Fibroblast of villous mesenchyme (primary cell): ENCODE measurements around the gene KCNIP1. TPM values are rescaled to one million over a fixed set of nuclear protein-coding genes. Genes with fewer than 3 reads are reported as not detected.

Source experiments
- DNase-seq: peaks from one replicate; pipeline ENCODE4 v3.0.0-alpha.2; 2010; ENCODE audit warnings: low read depth
- H3K4me3 ChIP-seq: 2 replicates; pipeline ENCODE4 v1.5.1; 2011; ENCODE audit warnings: low read depth, mild to moderate bottlenecking, low read length
- total RNA-seq: library from RNA; depleted of rRNA; stranded (reverse); fragments of >200 nt; gene quantifications from 2 replicates; pipeline ENCODE4 v1.2.3, GENCODE V29; 2012
- TF ChIP-seq, protein P1 (sequence below): IDR thresholded peaks from 2 replicates; pipeline ENCODE4 v1.5.1; 2012; ENCODE audit warnings: low read depth, mild to moderate bottlenecking, low read length; ENCODE audit not compliant: insufficient read depth

KCNIP1 gene
- total RNA-seq, 1 donor = not detected

DNA sequence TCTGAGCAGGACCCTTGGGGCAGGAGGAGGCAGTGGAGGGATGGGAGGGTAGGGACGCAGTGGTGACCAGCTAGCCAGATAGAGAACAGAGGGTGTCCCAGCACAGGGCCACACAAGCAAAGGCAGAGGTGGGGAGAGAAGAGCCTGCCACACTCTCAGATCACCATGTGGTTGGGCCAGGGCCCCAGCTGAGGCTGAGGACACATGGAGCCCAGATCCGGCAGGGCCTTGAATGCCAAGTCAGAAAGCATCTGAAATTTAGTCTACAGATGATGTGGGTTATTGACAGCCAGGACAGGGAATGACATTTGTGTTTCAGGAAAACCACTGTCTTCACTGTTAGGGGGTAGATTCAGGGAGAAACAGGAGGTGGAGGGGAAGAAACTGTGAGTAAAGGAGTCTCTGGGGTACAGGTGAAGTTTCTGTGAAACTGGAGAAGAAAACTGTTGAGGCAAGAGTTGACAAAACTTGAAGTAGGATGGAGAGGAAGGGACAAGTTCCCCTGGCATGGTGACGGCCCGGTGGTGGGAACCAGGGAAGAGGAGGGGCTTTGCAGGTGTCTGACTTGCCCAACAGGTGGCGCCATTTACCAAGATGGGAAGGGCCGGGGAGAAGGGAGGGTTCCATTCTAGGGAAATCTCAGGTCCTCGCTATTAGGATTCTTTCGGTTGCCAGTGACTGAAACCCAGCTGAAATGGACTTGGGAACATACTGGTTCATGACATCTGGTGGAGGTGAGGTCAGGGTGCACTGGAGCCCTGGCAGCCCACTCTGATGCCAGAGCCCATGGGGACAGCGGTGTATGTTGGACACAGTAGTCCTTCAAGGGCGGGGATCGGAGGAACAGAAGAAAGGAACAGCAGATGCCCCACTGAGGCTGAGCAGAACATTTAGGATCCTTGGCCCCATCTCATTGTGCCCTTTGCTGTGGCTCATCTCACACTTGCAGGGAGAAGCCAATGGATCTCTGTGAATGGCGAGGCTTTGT is 100.1 kb downstream of the KCNIP1 start:
- TF ChIP-seq, protein P1, sequence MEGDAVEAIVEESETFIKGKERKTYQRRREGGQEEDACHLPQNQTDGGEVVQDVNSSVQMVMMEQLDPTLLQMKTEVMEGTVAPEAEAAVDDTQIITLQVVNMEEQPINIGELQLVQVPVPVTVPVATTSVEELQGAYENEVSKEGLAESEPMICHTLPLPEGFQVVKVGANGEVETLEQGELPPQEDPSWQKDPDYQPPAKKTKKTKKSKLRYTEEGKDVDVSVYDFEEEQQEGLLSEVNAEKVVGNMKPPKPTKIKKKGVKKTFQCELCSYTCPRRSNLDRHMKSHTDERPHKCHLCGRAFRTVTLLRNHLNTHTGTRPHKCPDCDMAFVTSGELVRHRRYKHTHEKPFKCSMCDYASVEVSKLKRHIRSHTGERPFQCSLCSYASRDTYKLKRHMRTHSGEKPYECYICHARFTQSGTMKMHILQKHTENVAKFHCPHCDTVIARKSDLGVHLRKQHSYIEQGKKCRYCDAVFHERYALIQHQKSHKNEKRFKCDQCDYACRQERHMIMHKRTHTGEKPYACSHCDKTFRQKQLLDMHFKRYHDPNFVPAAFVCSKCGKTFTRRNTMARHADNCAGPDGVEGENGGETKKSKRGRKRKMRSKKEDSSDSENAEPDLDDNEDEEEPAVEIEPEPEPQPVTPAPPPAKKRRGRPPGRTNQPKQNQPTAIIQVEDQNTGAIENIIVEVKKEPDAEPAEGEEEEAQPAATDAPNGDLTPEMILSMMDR = peak; percentile 78

DNA sequence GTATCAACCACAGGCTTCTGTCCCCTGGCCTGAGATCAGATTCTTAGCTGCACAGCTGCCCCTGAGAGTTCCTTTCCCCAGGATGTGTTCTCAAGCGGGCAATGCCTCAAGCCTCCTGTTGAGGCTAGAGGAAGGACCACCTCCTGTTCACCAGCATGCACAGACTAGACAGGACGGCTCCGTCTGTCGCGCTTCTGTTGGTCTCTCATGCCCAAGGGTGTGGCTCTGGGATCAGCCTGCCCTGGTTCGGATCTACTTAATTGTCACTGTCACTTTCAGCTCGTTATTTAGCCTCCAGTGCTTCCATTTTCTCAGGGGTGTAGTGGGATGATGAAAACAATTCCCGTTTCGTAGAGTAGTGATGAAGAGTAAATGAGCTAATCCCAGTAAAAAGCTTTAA is 103.1 kb downstream of the KCNIP1 start:
- DNase-seq = no peak
- TF ChIP-seq, protein P1 = no peak
- H3K4me3 ChIP-seq = no peak overlapping the region

More for the DNA sequence above, 100.1 kb downstream of the KCNIP1 start:
- H3K4me3 ChIP-seq = no peak overlapping the region
- DNase-seq = peak; percentile 52

DNA sequence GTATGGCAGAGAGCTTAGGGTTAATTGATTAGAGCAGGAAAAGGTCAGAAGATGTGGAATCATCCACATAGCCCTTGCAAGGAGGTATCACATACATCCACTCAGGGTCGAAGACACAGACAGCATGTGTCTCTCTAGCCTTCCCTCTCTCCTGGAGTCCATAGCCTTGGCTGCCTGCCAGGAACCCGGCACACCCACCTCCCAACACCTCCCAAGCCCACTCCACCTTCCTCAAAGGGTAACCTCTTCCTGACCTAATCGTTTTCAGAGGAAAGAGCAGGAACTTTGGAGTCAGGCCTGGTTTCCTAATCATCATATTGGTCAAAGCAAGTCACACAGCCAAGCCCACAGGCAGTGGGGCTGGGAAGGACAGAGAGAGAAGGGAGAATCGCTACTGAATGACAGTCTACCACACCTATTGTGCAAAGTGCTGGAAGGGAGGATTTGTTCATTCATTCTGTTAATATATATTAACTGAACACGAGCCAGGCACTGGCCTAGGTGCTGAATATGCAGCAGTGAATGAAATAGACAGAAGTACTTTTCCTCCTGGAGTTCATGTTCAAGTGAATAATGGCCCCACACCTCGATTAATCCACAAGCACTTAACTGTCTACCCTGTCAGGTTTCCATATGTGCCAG is 107.8 kb downstream of the KCNIP1 start:
- no peak for DNase-seq
- no peak overlapping the region for H3K4me3 ChIP-seq
- TF ChIP-seq, protein P1 = no peak

DNA sequence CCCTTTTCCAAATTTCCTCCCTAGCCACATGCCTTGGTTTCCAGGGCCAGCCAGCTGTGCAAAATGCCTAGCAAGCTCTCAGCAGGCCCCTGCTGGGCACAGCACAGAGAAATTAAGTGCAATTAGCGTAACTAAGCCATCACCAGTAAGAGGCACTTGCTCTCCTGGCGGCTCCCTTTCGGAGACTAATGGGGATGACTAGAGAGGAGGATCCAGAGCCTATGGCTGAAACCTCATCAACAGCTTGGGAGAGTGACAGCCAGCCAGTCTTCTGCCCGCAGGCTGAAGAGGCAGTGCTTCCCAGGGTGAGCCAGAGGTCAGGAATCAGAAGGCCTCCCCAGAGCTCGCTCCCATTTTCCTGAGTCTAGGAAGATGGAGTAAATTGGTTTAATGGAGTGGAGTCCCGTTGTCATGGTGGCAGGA is 108.4 kb downstream of the KCNIP1 start:
- DNase-seq = no peak
- TF ChIP-seq, protein P1 = no peak
- H3K4me3 ChIP-seq = no peak overlapping the region

DNA sequence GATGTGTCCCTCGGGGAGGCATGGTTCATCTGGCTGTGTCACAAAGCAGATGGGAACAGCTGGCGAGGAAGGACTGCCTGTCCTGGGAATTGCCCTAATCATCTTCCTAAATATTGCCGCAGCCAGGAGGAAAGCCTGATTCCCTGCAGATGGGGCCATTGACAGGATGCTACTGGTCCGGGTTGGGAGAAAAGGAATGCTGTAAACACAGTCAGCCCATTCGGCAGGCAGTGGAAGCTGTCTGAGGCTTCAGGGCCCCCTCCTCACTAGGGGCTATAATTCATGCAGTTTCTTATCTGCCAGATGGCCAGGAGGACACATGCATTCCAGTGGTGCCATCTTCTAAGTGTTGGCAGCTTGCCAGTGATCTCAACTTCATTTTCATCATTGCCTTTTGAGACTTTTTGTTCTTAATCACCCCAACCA is 110.3 kb downstream of the KCNIP1 start:
- no peak for DNase-seq
- no peak overlapping the region for H3K4me3 ChIP-seq
- TF ChIP-seq, protein P1 = no peak

DNA sequence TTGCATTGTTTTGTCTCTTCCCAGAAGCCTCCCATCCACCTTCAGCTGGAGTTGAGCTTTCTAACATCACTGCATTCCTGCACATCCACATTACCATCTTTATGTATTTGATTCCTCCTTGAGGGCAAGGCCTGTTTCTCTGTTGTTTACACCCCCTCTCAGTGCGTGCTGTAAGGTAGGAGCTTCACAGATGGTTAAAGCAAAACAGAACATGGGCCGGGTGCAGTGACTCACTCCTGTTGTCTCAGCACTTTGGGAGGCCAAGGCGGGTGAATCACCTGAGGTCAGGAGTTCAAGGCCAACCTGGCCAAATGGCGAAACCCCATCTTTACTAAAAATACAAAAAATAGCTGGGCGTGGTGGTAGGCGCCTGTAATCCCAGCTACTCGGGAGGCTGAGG is 110.9 kb downstream of the KCNIP1 start:
- H3K4me3 ChIP-seq = no peak overlapping the region
- TF ChIP-seq, protein P1 = no peak
- DNase-seq = no peak
